Right lobe of liver (tissue), 6 donors: ENCODE results near the gene DDX6. TPM values are rescaled to one million over a fixed set of nuclear protein-coding genes. Genes with fewer than 3 reads are reported as not detected.

ENCODE experiments used
- ATAC-seq, 4 donors: fragments of 200-7000 bp; cut with Tn5 transposase; one replicate each; pipeline ENCODE4 v1.9.1; 2020; ENCODE audit warnings: mild to moderate bottlenecking in 4 of 4, moderate library complexity in 4 of 4
- DNase-seq, 3 donors: peaks; one replicate each; pipeline ENCODE4 v3.0.0-alpha.2; 2020
- H3K27ac ChIP-seq, 3 donors: fragments of 200-600 bp; one replicate each; pipeline ENCODE4 v1.8.0; 2022
- H3K27me3 ChIP-seq, 2 donors: fragments of 200-600 bp; one replicate each; pipeline ENCODE4 v1.8.0; 2022
- H3K36me3 ChIP-seq, 4 donors: fragments of 200-600 bp; sonication (generic) in 1 of 4; one replicate each; pipeline versions ENCODE4 v1.5.1 to v1.8.0; 2017 to 2022; ENCODE audit warnings: control low read depth in 1 of 4
- H3K4me1 ChIP-seq, 4 donors: fragments of 200-600 bp; sonication (generic) in 1 of 4; one replicate each; pipeline versions ENCODE4 v1.5.1 to v1.8.0; 2017 to 2022; ENCODE audit warnings: control low read depth in 1 of 4
- H3K4me3 ChIP-seq, 3 donors: fragments of 200-600 bp; one replicate each; pipeline ENCODE4 v1.8.0; 2022
- H3K9me3 ChIP-seq, 4 donors: fragments of 200-600 bp; sonication (generic) in 1 of 4; one replicate each; pipeline versions ENCODE4 v1.5.1 to v1.8.0; 2017 to 2022; ENCODE audit warnings: control low read depth in 1 of 4
- CTCF ChIP-seq, 4 donors: fragments of 200-600 bp in 3 of 4; fragments of 450-650 bp in 1 of 4; IDR thresholded peaks; one replicate each; pipeline versions ENCODE4 v1.5.1 to v1.8.0; 2016 to 2022; ENCODE audit warnings: antibody characterized with exemption in 4 of 4, mild to moderate bottlenecking in 2 of 4
- POLR2A ChIP-seq: fragments of 450-650 bp; IDR thresholded peaks from one replicate; pipeline ENCODE4 v1.6.1; 2017; ENCODE audit warnings: antibody characterized with exemption, mild to moderate bottlenecking
- WGBS: methylation state at CpG from one replicate; pipeline ENCODE4 v1.1.6; 2018; ENCODE audit warnings: low coverage, low lambda C conversion rate; ENCODE audit not compliant: insufficient coverage; ENCODE audit errors: missing lambda C conversion rate; 5-methylcytosine and 5-hydroxymethylcytosine counted together
- intact Hi-C, 2 donors: fragments of 100-400 bp; cut with DNase I; formaldehyde crosslinking; loops; one replicate each; pipeline versions ENCODE4 v1.11.2 to v1.14.1; 2022
- total RNA-seq, 6 experiments: library from RNA; depleted of rRNA in 2 of 6; stranded (reverse); fragments of >200 nt in 2 of 6; fragmentation: NEBNext Ultra II Directional in 3 of 6; extraction: Animal tissue kit (Norgen Biotek cat#: 25700) in 3 of 6; gene quantifications; one replicate each; pipeline versions ENCODE4 v1.1.0 to v1.2.4, GENCODE V29; 2016 to 2023
- donor health status: DM: no; HTN: yes; CAD: no.
- donor health status: DM: no; HTN: no; CAD: no.
- donor health status: DM: no; HTN: no; CAD: no.
- donor health status: DM: no; HTN: yes; CAD: no.
- donor health status: DM: no; HTN: yes; CAD: no.

DDX6 gene
- total RNA-seq, 6 experiments from 2014 or later = 37.9 to 46.1 (median 43.3) TPM

- TF ChIP-seq POLR2A (no peak), CTCF (IDR thresholded peaks at IDR 0.05) (no peak)
- no peak overlapping the region for H3K27ac ChIP-seq
- no peak overlapping the region for H3K4me3 ChIP-seq
- ATAC-seq = no peak
- peaks cover 0 to 7% (median 2%) of the 10 kb centered on the region in 4 donors for H3K4me1 ChIP-seq
- H3K27me3 ChIP-seq = no peaks in the 10 kb centered on the region
- intact Hi-C loops = no loop called here
- no peaks in the 10 kb centered on the region for H3K36me3 ChIP-seq
- WGBS = 98% methylated on average over 4 of the region's 4 CpGs
- H3K9me3 ChIP-seq = no peaks in the 10 kb centered on the region
- no peak for DNase-seq
These were observed 27.2 kb upstream of the DDX6 start for GRCh38 chr11:118818130-118818529.

- no peaks in the 10 kb centered on the region for H3K9me3 ChIP-seq
- DNase-seq (no peak), ATAC-seq (no peak)
- no peaks in the 10 kb centered on the region for H3K27me3 ChIP-seq
- H3K4me1 ChIP-seq = peaks cover 0 to 6% (median 0%) of the 10 kb centered on the region in 4 donors
- no peaks in the 10 kb centered on the region for H3K36me3 ChIP-seq
- TF ChIP-seq CTCF (IDR thresholded peaks at IDR 0.05) (no peak), POLR2A (no peak)
- intact Hi-C loops = no loop called here
- WGBS = 50% methylated on average over 1 of the region's 1 CpG
- no peak overlapping the region for H3K27ac ChIP-seq
- H3K4me3 ChIP-seq = no peak overlapping the region
These were observed 22.6 kb upstream of the DDX6 start for GRCh38 chr11:118813551-118813950.

GRCh38 chr11:118812485-118812884, 21.5 kb upstream of the DDX6 start:
- Histone ChIP-seq H3K36me3 (no peaks in the 10 kb centered on the region), H3K4me1 (peaks cover 0 to 8% (median 0%) of the 10 kb centered on the region in 4 donors), H3K4me3 (no peak overlapping the region), H3K9me3 (no peaks in the 10 kb centered on the region), H3K27ac (no peak overlapping the region), H3K27me3 (no peaks in the 10 kb centered on the region)
- intact Hi-C loops = no loop called here
- 14% methylated on average over 1 of the region's 5 CpGs for WGBS
- TF ChIP-seq POLR2A (no peak), CTCF (IDR thresholded peaks at IDR 0.05) (no peak)
- DNase-seq (no peak), ATAC-seq (no peak)

GRCh38 chr11:118807800-118808778, 17.1 kb upstream of the DDX6 start:
- DNase-seq = no peak
- Histone ChIP-seq H3K27ac (peak overlapping the region in 1 of 3 donors; percentile 11), H3K4me1 (peaks cover 0 to 8% (median 0%) of the 10 kb centered on the region in 4 donors), H3K4me3 (no peak overlapping the region), H3K36me3 (no peaks in the 10 kb centered on the region), H3K9me3 (no peaks in the 10 kb centered on the region), H3K27me3 (no peaks in the 10 kb centered on the region)
- no peak for TF ChIP-seq CTCF (IDR thresholded peaks at IDR 0.05)
- intact Hi-C loops = no loop called here
- ATAC-seq = no peak
- WGBS = 68% methylated on average over 3 of the region's 3 CpGs
